Measurements from ENCODE around the gene TACC3.
A peak's percentile ranks its signal among the peaks of the same experiment; 100 is the strongest.
"Not testable (repeated sequence)": the region's sequence is repeated elsewhere in the genome, so short reads cannot be mapped to it uniquely, and the experiment has no call there.

Gene TACC3

GRCh38 chr4:1721003-1721665 is at the start of gene TACC3, which contains the start of gene TMEM129:
TSS of gene TACC3 (plus strand) at chr4:1721521. CDS start at chr4:1723422, 1,901 bp downstream.
TSS of gene TMEM129 (minus strand) at chr4:1721323. CDS start at chr4:1720837, 486 bp downstream.
- peak; percentile 93 for DNase-seq

DNA sequence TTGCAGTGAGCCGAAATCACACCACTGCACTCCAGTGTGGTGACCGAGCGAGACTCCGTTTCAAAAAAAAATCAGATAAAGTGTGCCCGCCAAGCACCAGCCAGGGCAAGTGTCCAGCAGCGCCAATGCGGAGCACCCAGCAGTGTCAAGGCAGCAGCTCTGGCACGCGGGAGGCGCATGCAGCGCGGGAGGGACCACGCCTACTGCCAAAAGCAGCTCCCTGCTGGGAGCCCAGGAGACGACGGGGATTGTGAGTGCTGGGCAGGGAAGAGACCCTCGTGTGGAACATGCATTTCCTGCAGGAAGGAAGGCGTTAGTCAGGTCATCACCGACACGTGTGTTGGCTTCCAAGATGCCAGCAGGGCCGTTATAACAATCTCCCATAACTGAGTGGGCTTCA is 47.6 kb upstream of the TACC3 start:
- DNase-seq: no peak

- DNase-seq: no peak
Observed at GRCh38 chr4:1674682-1675081, 46.6 kb upstream of the TACC3 start.

GRCh38 chr4:1675136-1675801 is 46.1 kb upstream of the TACC3 start:
- DNase-seq: no peak

DNA sequence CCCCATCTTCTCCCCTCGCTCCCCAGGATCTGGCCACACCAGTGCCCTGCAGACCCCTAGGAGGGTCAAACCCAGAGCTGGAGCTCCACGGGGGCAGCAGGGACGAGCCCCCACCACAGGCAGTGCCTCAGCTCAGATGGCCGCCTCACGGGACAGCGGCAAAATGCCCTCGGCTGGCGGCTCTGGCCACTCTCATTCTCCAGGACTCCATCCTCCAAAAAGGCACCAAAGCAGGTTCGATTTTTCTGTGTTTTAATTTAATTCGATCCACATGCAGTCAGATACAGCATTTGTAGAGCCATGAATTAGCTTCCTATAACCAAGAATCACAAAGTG is 45.6 kb upstream of the TACC3 start:
- DNase-seq: no peak

DNA sequence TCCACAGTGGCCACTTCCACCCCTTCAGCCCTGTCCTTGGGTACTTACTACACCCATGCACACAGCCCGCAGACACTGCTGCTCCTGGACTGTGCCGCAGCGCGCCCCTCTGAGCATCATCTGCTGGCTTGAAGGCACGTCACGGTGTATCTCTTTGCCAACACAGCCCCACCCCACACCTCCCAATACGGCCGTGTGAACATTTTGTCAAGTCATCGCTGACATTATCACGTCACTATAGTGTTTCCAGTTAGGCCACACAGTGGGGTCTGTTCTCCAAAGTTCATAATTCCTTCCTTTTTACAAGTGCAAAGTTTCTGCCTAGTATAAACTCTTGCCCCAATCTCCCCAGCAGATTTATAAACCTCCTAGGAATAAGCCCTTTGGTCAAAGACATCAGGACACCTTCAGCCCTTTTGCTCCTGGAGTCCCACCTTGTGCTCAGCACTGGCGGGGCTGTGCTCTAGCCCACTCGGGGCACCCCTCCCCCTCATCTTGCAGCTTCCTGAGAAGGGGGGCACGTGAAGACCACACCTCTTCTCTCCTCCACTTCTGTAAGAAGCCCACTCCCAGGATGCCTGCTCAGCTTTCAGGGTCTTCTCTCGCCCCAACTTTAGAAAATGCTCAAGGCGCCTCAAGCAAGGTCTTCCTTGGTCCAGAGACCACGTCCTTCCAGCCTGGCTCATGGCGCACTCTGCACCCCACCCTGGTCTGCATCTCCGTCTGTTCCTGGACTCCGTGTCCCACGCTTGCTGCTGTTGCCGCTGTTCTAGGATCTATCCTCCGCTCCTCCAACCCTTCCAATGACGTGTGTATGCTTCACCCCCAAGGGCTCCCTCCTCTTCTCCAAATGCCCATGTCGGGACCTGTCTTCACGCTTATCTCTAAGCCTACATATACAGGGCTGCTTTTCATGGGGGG is 44.5 kb upstream of the TACC3 start:
- no peak for DNase-seq

DNA sequence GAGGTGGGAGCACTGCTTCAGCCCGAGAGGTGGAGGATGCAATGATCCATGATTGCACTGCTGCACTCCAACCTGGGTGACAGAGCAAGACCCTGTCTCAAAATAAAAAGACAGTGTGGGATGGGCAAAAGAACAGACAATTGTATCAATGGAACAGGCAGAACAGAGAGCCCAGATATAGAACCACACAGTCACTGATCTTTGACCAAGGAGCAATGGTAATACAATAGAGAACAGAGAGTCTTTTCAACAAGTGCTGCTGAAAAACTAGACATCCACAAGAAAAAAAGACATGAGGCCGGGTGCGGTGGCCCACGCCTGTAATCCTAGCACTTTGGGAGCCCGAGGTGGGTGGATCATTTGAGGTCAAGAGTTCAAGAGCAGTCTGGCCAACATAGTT is 43.1 kb upstream of the TACC3 start:
- no peak for DNase-seq

DNA sequence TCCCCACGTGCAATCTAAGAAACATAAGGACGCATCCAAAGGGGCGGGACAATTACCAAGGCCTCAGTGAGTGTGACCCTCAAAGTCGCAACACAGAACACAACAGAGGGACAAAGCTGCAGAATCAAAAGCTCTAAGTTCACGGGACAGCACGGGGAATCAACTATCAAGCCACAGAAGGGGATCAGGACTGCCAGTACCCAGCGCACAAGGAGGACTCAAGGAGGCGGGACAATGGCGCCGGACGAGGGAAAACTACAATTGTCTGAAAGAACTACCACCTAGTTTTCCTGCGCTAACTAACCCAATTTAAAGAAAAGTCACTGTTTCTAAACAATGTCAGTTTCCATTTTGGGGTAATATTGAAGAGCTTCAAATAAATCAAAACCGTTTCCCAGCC is 38.5 kb upstream of the TACC3 start:
- DNase-seq: no peak

DNA sequence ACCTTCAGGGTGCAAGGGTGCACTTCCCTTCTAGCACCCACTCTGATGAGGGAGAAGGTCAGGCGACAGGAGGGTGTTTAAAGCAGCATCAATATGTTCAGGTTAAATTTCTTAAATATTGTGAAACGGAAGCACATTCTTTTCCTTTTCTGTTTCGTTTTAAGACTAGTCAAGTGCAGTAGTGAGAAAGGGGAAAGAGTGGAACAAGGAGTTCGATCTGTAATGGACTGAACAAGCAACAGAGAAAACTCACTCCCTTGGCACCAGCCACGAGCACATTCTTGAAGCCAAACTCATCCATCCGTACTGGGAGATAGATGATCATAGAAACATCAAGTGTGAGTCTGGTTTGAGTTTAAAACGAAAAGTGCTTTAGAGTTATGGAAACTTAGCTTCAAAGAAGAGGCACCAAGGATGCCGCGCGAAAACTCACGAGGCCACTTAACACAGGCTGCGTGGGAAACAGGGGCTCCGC is 38.0 kb upstream of the TACC3 start:
- peak; percentile 50 for DNase-seq

GRCh38 chr4:1683736-1684505 is 37.4 kb upstream of the TACC3 start, which contains the start of gene FAM53A:
TSS of gene FAM53A (minus strand) at chr4:1684313. CDS start at chr4:1668741, 15,572 bp downstream.
- peak; percentile 88 for DNase-seq

DNA sequence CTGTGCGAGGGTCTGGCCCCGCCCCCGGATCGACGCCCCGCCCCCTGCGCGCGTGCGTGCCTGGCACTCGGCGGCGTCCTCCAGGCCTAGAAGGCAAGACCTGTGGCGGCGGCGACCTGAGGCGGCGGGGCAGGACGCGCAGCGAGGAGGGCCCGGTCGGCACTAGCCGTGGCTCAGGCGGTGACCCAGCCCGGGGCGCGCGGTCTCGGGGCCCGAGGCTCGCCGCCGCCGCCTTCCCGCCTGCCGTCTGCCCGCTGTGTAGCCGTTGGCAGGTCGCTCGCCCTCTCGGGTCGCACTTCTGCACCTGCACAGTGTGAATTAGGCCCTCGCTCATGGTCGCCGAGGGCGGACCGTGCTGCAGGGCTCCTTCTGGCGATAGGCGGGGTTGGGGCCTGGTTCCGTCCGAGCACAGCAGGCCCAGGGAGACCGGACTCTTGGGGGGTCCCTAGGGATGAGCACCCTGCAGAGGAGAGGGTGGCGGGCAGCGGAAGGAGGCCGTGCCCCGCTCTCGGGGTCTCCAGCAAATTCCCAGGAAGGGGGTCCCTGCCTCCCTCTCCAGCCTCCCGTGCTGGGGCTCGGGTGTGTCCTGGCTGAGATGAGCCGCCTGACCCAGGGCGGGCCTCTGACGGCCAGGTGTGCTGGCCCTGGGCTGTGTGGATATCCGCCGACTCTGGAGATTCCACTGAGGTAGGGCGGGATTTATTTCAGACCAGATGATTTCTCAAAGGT is 36.7 kb upstream of the TACC3 start:
- no peak for DNase-seq

DNA sequence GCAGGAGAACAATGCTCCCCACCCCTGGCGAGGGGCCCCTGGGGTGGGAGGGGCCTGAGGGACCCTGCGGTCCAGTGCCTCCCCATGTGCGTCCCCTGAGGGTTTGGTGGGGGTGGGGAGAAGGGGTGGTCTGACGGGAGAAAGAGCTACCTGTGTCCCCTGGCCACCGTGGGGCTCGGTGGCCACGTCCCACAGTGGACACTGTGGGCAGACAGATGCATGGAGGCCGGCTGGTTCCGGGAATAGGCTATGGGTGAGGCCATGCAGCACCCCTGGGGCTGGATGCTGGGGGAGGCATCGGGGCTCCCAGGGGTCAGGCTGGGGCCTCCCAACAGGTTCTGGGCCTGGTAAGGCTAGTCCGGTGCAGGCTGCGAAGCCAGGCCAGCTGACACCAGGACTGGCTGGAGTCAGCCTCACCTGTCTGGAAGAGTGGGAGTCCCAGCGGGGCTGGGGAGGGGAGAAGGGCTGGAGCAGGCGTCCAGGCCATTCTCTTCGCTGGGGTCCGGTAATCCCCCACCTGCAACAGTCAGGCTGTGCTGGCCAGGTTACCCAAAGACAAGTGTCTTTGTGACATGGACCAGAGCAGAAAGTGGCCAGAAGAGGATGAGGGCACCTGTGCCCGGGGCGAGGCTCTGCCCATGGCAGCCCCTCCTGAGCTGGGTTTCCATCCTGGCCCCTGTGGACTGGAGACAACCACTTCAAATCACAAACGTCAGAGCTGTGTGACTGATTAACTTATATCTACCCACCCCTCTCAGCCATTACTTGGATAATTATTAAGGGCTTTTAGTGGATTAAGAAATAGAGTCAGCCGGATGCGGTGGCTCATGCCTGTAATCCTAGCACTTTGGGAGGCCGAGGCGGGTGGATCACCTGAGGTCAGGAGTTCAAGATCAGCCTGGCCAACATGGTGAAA is 35.8 kb upstream of the TACC3 start:
- DNase-seq: no peak

GRCh38 chr4:1686440-1687036 is 34.8 kb upstream of the TACC3 start:
- DNase-seq: no peak

DNA sequence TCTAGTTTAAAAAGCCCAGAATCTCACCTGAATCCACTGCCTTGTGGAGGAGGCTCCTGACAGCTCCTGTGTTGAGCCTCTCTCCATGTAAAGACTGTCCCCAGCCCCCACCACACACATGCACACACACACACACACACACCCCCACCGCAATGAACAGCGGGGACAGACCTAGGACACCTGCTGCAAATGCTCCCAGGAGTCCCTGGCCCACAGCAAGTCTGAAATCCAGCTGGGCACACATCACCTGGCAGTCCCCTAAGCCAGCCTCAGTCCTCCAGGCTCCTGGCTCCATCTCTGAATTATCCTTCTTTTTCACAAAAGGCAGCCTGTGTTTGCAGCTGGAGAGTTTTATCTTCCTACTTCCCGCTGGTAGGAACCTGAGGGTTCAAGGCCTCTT is 30.6 kb upstream of the TACC3 start:
- no peak for DNase-seq

- no peak for DNase-seq
Observed at GRCh38 chr4:1691737-1692373, 29.5 kb upstream of the TACC3 start.

DNA sequence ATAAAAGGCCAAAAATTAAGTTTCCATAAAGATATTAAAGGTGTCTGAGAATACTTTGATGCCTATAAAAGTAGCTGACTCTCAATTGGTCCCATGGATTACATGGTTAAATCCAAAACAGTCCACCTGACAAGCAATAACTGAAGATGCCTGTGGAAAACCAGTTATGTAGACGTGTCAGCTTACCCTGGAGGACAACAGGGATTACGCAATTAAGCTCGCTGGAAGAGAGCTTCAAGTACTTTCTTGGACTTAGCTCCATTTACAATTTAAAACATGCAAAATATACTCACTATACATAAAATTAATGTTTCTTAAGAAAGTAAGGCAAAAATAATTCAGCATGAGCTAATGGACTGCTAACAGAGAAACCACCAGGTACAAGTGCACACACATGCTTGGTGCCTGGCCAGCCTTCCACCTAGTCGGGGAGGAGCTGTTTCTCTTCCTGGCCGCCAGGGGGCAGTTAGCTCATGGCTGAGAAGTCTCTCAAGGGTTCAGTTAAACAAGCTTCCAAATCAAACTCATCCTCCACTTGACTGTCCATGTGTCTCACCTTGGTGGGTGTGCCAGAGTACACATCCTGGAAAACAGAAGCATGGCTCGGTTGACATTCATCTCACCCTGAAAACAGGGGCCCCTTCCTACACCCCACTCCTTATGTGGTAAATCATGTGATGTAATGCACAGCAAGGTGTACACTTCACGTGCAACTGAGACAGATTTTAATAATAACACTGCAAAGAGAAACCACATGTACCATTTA is 28.0 kb upstream of the TACC3 start:
- DNase-seq: peak; percentile 20

- DNase-seq: no peak
Observed at GRCh38 chr4:1695913-1696312, 25.4 kb upstream of the TACC3 start.

GRCh38 chr4:1701671-1702070 is 19.6 kb upstream of the TACC3 start:
- not testable (repeated sequence) for DNase-seq

DNA sequence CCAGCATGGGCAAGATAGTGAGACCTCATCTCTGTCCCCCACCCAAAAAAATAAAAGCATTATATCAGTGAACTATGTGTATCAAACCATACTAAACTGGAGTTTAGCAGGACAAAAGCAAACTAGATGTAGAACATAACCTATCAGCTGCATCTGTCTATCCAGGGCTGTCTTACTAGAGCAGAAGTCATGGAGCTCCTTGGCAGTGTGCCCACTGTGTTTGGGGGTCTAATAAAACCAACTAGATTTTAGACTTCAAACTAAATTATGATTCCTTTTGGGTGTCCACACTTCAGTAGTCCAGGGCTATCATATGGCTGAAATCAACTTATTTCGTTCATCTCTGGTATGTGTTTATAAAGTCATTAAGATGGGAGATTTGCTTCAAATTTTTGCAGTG is 17.5 kb upstream of the TACC3 start:
- no peak for DNase-seq
